HG03354 (cell line): ENCODE results near the gene CACNA1D.

Source experiments
- ATAC-seq: cut with Tn5 transposase; IDR thresholded peaks from one replicate; pipeline ENCODE4 v1.9.1; 2021; ENCODE audit warnings: mild to moderate bottlenecking; ENCODE audit not compliant: unreplicated experiment, poor library complexity, severe bottlenecking

The CACNA1D gene

DNA sequence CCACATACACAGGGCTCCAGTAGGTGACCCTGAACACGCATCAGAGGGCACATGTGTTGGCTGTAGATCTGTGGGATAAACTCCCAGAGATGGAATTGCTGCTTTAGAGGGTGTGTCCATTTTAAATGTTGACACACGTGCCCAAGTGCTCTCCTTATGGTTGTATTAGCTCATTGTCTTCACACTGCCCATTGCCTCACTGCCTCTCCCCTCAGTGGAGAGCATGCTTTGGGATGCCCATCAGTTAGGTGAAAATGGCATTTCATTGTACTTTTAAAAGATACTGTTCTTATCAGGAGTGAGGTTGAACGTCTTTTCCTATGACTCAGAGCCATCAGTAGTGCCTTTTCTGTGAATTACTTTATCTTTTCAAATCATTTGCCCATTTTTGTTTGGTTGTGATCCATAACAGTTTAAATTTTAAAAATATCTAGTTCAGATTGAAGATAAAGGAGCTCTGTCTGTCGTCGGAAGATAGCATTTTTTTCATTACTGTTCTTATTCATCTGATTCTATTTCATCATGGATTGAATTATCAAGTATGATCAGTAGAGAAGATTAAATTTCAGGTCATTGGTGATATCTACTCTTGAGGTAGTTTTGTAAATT lies 231.1 kb downstream of the CACNA1D start:
- no peak for ATAC-seq

DNA sequence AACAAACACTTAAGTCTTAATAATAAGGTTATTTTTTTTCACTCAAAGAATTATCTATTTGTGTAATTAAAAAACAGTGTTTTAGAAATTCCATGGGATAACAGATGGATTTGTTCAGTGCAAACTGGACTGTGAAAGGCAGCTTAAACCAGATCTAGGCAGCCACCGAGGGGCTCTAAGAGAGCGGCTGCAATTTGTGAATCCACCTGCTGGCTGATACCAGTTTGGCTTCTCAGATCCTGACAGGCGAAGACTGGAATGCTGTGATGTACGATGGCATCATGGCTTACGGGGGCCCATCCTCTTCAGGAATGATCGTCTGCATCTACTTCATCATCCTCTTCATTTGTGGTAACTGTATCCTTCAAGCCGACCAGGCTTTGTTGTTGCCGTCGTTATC lies 232.2 kb downstream of the CACNA1D start:
- ATAC-seq: no peak

DNA sequence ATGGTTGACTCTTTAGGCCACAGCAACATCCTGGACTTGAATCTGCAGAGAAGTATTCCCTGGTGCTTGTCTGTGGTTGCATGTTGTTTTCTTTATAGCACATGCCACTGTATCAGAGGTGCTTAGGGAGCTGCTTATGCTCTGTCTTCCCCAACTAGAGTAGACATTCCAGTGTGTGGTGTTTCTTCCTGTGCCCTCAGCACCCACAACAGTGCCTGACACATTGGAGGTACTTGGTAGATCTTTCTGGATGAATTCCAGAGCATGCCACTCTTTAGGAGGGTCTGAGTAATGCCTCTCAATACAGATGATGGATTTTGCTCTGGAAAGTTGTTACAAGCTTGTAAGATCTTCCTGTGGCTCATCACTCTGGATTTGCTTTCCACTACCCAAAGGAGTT lies 234.2 kb downstream of the CACNA1D start:
- no peak for ATAC-seq

DNA sequence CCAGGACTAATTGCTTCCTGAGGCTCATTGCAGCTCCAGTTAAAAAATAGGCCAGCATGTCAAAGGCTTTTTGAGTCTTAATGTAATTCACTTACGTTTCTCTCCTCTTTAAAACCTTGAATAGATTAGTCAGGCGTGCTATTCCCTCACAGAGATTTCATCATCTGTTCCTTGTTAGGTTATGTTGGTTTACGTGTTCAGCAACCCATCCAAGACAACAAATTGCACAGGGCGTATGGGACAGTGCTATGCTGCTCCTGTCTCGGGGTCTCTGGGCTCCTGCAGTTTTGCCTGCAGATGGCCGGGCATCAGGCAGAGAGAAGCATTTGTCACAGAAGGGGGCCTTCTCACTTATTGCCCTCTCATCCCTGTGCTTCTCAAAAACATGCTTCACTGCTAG lies 234.7 kb downstream of the CACNA1D start:
- no peak for ATAC-seq

DNA sequence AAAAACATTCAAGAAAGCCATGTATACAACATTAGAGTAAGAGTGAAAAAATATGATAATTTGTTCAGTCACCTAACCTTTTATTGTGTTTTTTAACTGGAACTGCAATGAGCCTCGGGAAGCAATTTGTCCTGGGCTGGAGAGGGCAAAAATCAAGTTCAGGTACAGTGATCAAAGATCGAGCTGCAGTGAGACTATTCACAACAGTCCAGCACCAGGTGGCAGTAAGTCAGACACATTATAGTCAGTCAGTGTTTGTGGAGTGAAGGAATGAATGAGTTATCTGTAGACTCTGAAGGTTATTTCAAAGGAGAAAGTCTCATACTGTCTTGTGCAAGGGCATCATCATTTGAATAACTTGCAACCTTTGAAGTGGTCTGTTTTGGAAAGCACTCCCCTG lies 235.2 kb downstream of the CACNA1D start:
- peak; percentile 51 for ATAC-seq

DNA sequence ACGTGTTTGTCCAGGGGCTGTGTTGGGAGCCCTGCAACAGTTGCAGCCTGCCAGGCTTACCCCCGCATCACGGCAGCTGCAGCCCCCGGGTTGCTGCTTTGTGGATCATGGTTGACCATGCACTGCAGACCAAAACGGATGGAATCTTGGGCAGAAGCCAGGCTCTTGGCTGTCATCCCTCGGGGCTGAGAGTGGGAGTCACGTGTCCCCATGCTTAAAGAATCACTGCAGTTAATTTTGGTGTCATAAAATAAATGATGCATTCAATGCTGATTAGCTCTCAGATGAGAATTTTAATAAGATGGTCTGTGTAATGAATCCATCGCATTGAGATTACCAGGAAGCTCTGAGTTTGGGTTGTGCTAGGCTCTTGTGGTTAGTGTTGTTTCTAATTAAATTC lies 236.2 kb downstream of the CACNA1D start:
- ATAC-seq: no peak

DNA sequence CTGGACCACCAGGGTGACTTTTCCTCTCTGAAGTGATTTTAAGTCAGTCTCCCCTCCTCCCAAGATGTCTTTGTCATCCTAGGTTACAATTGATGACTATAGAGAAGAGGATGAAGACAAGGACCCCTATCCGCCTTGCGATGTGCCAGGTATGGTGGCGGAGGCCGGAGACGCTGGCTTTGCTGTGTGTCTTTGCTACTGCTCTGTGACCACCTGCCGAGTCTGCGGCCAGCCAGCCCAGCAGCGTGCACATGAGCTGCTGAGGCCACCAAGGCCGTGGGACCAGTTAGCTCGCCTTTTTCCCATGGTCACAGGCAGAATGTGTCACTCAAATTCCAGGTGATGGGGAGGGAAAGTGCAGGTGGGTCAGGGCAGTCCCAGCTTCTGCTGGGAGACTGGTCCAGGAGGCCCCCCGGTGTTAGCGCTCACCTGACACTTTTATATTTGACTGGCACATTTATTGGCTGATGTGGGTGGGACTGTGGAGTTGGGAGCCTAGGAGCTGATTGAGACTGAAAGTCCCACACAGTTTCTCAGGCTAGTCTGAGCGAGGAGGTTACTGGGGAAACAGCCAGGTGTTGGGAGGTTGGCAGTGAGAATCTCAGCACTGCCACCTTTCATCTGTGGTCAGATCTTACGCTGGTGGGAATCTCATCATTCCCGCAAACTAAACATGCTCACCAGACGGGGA lies 237.7 kb downstream of the CACNA1D start:
- no peak for ATAC-seq

DNA sequence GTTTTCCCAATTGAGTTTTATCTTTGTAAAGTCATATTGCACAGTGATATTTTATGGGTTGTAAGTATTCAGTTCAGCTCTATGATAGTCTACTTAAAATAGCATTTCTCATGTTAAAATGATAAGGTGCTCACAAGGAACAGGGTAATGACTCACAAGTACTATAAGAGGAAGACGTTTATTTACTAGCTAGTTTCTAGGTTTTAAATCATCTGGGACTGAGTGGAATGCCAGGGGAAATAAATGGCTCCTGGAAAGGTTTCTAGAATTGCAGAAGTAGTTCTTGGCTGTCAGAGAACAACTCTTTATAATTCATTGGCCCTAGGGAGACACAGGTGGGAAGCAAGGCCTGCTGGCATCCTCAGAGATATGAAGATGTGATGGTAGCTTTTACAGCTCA lies 239.0 kb downstream of the CACNA1D start:
- no peak for ATAC-seq

DNA sequence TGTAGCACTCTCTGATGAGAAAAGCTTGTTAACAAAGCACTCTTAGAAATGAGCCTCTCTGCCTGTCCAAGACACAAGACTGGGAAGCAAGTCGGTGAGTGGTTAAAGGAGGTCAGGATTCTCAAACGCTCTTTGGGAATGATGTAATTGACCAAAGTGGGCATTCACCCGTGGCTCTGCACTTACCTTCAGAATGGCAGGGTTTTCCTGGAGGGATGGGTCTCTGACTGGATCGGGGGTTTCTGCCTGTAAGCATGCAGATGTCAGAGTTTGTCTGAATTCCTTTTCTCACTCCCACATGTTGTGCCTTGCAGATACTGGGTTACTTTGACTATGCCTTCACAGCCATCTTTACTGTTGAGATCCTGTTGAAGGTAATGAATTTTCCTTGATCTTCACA lies 245.6 kb downstream of the CACNA1D start:
- no peak for ATAC-seq

DNA sequence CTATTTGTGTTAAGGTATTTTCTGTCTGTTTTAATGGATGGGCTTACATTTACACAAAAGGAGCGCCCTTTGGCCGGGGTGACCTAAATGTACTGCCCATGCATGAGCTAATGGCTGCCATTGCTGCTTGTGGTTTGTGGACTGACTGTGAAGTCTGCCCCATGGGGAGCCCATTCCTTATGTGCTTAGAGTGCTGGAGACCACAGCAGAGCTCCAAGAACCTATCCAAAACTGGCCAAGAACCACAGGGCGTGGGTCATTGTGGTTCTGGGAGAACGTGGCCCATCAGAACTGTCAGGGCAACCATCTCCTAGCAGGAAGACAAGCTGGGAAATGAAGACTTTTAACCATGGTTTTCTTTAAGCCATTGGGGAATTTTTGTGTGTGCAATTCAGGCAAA lies 246.5 kb downstream of the CACNA1D start:
- no peak for ATAC-seq

DNA sequence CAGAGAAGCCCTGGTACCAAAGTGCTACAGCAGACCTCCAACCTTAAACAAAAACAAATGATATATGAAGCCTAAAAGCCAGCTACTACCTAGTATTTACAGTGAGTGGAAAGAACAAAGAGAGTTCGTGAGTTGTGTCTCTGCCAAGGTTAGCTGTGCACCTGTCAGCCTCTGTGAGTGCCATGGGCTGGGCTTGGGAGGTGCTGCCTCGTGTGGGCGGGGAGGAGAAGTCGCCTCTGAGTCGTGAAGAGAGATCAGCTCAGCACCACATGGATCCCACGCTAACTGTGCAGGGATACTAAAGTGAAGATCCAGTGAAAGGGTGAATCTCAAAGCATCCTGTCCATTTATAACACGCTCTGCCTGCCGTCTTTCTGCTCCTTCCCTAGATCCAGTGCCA lies 249.9 kb downstream of the CACNA1D start:
- no peak for ATAC-seq

DNA sequence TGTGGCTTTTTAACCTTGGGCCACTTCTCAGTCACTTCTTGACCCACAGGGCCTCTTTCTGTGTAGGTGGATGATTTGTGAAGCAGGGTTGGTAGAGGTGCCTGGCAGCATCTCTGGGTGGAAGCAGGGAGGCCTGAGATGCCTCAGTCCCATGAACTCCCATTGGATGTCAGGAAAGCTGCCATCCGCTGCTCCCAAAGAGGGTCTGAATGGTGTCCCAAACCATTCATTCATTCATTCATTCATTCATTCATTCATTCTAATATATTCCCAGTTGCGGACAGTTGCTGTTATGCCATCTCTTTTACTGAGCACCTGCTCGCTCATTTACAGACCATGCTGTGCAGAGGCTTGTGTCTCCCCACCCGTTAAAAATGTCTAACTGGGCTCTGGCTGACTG lies 253.1 kb downstream of the CACNA1D start:
- ATAC-seq: no peak

DNA sequence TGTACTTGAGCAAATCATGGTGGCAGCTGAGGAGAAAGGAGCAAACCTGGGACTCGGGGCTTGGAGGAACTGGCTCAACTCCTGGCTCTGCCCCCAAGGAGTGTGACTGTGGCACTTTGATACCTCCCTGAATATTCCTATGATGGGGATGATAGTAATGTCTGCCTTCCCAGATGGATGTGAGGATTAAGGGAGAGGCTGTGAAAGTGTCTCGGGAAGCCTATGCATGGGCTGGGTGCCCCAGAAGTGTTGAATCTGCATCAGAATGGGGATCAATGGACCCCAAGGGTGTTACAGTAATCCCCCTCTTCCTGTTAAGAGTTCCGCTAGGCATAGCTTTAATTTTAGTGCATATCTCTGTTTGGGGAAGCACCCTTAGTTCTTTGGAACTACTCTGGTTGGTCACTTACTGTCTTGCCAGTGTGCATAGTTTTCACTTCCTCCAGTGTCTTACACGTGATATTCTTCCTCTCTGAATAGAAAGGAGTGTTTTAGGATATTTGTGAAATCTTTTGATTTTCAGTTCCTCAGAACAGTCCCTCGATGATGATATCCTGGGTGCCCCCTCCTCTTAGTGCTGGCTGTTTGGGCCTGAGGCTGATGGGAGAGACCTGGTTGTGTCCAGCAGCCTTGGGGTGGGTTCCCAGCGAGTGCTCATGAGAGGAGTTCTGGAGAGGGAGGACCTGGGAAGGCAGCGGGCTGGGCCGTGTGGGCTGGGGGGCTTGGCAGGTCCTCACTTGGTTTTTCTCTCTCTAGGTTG lies 254.3 kb downstream of the CACNA1D start:
- peak; percentile 87 for ATAC-seq

DNA sequence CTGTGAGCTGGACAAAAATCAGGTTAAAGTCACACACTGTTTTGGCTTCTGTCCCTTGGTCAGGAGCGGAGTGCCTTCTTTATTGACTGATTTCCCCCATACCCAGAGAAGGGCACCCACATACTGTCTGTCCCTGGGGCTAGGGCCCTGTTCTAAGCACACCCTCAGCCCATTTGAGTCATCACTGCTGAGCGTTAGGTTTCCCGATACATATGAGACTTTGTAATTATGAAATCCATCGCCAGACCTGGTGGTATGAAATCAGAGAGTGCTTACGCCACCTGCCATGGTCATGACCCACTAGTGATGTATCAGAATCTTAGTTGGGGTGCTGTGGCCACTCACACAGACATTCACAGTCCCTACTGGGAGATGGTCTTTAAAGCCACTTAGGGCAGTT lies 255.0 kb downstream of the CACNA1D start:
- no peak for ATAC-seq

DNA sequence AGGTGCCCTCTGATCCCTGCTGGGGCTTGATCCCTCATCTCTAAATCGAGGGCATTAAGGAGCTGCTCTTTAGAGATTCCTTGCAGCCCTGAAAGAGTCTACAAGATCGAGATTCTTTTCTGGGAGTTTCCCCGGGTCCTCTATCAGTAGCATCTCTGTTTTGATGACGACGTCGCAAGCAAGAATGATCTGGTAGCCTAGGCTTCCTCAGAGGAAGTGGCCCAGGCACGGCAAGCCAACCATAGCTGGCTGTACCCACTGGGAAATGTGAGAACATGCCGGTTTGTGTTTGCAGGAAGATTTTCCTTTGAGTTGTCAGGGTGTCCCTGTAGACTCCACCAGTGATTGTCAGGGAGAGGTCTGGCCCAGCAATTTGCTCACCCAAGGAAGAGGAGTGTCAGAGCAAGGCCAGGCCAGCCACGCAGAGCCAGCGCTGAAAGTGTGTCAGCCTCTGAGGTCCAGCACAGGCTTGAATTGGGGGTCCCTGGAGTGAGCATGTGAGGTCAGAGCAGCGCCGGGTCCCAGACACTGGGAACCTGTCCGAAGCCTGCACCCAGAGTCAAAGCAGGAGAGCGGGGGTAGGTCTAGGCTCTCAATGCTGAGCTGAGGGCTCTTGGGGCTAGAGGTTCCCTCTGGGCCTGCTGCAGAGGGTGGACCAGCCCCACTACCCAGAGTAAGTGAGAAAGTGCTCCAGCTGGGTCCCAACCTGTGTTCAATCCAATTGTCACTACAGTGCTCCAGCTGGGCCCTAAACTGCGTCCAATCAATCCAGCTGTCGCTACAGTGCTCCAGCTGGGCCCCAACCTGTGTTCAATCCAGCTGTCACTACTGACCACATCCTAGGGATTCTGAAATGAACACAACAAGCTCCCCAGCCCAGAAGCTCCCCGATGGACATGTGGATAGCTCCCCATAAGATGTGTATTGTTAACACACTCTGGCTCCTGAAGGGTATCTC lies 256.1 kb downstream of the CACNA1D start:
- ATAC-seq: no peak

DNA sequence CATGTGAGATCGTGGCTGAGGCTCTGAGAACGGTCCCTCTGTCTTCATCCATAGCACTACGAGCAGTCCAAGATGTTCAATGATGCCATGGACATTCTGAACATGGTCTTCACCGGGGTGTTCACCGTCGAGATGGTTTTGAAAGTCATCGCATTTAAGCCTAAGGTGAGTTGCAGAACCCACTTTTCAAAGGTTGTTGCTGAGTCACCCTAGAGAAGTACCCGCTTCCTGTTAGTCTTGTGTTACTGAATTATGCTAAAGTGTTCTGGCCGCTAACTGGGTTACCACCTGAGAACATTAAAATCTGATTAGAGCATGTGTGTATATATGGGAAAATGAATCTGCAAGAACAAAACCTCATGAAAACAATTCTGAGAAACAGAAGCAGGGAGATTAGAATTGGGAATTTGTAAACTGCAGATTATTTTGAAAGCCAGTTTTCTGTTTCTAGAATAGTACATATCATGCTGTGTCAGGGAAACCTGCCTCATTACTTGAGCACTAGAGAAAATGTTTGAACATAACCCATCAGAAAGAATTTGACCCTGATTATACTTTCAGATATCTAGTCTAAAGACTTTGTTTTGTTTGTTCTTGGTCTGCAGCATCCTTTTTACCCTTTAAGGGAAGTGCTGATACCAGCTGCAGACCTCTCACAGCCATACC lies 259.2 kb downstream of the CACNA1D start:
- peak; percentile 34 for ATAC-seq

DNA sequence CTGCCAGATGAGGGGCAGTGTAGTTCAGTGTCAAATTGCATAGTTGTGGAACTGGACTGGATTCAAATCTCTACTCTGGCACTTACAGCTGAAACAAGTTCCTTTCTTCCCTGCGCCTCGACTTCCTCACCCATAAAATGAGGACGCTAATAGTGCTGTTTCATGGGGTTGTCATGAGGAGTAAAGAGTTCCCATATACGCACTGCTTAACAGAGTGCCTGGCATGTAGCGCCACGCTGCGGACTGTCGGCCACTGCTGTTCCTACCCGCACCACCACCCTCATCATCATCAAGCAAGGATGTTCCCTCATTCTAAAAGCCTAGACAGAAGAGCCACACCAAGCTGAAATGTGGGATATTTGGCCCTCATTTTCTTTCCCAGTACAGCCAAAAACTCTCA lies 259.9 kb downstream of the CACNA1D start:
- ATAC-seq: no peak

DNA sequence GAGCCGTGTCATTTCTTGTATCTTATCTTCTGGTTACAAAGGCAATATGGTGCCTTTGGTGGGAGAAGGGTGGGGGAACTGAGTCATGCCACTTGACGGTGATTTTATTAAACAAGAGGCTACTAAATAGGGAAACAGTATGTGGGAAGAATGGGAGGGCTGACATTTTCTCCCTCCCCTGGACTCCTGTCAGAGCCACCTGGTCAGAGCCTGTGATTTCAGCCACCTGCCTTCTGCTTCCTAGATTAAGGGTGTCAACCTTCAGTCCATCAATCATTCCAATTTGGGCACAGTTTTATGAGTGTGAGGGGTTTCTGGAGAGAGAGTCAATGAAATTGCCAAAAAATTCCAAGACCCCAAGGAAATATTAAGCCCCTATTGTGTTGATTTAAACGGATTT lies 264.4 kb downstream of the CACNA1D start:
- no peak for ATAC-seq

DNA sequence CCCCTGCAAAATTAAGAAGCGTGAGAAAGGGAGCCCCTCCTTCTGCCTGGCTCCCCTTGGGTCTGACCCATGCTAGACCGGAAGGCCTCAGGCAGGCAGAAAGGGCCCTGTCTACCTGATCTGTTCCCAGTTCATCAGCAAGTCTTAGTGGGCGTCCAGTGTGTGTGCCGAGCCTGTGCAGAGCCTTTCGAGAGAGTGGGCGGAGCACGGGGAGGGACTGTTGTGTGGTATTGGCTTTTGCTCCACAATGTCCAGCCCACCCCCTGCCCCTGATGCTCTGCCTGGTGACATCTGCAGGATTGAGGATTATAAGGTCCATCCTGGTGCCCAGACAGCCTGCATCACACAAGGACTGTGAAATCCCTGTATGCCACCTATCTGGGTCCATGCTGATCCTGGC lies 268.9 kb downstream of the CACNA1D start:
- ATAC-seq: no peak
